Inflammatory macrophage treated with lipopolysaccharide for 1 hour (primary cell): ENCODE measurements around the gene RAB12.
A peak's percentile ranks its signal among the peaks of the same experiment; 100 is the strongest.
"Not testable (repeated sequence)": the region's sequence is repeated elsewhere in the genome, so short reads cannot be mapped to it uniquely, and the experiment has no call there.

Experiments
- DNase-seq, 2 donors: peaks; one replicate each; pipeline ENCODE4 v3.0.0-alpha.2; 2020 to 2022

RAB12 gene, protein sequence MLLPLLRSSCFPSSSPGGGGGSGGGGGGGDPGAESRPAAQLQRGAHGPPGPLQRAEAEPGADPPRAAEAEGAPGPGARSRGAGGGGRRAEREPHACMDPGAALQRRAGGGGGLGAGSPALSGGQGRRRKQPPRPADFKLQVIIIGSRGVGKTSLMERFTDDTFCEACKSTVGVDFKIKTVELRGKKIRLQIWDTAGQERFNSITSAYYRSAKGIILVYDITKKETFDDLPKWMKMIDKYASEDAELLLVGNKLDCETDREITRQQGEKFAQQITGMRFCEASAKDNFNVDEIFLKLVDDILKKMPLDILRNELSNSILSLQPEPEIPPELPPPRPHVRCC

GRCh38 chr18:8608795-8609658 is at the start of gene RAB12:
RAB12 (plus strand) TSS chr18:8609437; CDS start chr18:8609440, 3 bp downstream.
- peak; percentile 82 to 85 for DNase-seq

GRCh38 chr18:8559612-8560186 is 49.5 kb upstream of the RAB12 start:
- DNase-seq = no peak

DNA sequence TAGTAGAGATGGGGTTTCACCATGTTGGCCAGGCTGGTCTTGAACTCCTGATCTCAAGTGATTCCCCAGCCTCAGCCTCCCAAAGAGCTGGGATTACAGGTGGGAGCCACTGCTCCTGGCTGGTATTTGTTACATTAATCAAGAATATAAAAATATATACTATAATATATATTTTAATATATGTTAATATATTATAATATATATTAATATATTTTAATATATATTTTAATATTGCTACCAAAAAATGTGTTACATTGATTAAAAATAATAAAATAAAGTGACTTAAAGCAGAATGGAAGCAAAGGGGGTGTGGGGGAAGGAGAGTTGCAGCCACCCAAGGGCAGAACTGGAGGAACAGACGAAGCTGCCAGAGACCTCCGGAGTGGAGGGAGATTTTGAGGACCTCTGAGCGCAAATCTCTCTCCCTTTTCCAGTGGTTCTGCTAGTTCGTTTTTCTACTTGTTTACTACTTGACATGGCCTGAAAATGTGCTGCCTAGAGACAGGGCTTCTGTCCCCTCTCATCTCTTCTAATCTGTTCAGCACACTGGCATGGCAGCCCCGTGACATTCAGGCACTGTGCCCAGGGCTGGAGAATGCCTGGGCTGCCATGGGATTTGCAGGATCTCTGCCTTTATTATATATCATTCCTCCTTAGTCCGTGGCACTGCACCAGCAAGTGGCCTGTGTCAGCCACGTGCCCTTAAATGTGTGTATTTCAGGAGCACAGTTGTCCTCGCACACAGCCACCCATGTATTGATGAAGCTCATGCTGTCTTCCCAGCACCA is 47.9 kb upstream of the RAB12 start:
- DNase-seq = no peak

GRCh38 chr18:8562070-8562469 is 47.2 kb upstream of the RAB12 start:
- no peak for DNase-seq

- no peak for DNase-seq
These were observed 46.3 kb upstream of the RAB12 start for GRCh38 chr18:8562919-8563318.

GRCh38 chr18:8571399-8571798 is 37.8 kb upstream of the RAB12 start:
- DNase-seq = no peak

DNA sequence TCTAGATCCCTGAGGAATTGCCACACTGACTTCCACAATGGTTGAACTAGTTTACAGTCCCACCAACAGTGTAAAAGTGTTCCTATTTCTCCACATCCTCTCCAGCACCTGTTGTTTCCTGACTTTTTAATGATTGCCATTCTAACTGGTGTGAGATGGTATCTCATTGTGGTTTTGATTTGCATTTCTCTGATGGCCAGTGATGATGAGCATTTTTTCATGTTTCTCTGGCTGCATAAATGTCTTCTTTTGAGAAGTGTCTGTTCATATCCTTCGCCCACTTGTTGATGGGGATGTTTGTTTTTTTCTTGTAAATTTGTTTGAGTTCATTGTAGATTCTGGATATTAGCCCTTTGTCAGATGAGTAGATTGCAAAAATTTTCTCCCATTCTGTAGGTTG is 35.5 kb upstream of the RAB12 start:
- not testable (repeated sequence) for DNase-seq

GRCh38 chr18:8584798-8585197 is 24.4 kb upstream of the RAB12 start:
- DNase-seq = no peak

DNA sequence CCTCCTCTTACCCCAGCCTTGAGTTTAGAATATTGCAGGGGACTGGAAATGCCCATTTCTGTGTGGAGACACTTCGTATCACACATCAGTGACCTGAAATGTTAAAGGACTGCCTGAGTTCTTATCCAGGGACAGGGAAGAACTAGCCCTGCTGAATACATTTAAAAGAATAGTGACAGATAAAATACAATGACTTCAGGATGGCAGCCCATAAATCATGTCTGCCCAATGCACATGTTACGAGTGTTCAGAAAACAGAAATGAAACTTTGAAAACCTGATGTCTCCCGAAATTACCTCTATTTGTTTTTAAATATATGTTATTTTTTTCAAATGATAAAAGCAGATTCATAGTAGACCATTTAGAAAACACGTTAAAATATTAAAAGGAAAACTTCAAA is 22.3 kb upstream of the RAB12 start:
- no peak for DNase-seq

GRCh38 chr18:8595445-8595844 is 13.8 kb upstream of the RAB12 start:
- no peak for DNase-seq

- peak; percentile 79 to 87 for DNase-seq
These were observed 7.8 kb upstream of the RAB12 start for GRCh38 chr18:8601277-8602032.

- DNase-seq = no peak
These were observed 7.2 kb upstream of the RAB12 start for GRCh38 chr18:8602040-8602439.

- no peak for DNase-seq
These were observed 6.7 kb upstream of the RAB12 start for GRCh38 chr18:8602557-8602956.

- peak; percentile 49 to 60 for DNase-seq
These were observed 5.3 kb upstream of the RAB12 start for GRCh38 chr18:8603663-8604520.

GRCh38 chr18:8605974-8606373 is 3.3 kb upstream of the RAB12 start:
- peak in 1 of 2 donors; percentile 32 for DNase-seq

- no peak for DNase-seq
These were observed 1.2 kb upstream of the RAB12 start for GRCh38 chr18:8607776-8608742.

- no peak for DNase-seq
These were observed 622 bp downstream of the RAB12 start for GRCh38 chr18:8609659-8610458.

DNA sequence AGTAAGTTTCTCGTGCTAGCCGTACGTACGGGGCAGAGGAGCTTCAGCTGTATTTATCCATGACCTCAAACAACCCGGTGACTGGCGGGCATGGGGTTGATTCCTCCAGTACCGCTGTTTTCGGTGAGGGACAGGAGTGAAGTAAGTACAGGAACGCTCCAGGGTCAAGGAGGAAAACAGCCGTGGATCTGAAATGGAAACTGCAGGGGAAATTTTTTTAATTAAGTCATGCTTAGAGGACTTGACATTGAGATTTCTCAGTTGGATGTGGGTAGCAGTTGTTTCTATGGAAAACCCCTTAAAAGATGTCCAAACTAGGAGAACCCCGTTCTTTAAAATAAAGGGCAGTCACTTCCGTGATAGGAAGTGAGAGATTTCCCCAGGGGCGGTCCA is 1.2 kb downstream of the RAB12 start:
- peak; percentile 89 to 94 for DNase-seq
